ENCODE results near the gene AURKB.
"Not testable (repeated sequence)": the region's sequence is repeated elsewhere in the genome, so short reads cannot be mapped to it uniquely, and the experiment has no call there.

DNA sequence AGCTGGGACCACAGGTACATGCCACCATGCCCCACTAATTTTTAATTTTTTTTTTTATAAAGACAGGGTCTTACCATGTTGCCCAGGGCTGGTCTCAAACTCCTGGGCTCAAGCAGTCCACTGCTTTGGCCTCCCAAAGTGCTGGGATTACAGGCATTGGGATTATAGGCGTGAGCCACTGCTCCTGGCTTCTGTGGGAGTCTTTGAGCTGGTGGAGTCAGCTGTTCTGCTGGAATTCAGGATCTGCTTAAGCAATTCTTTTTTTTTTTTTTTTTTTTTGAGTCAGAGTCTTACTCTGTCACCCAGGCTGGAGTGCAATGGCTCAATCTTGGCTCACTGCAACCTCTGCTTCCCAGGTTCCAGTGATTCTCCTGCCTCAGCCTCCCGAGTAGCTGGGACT is 41.0 kb upstream of the AURKB start:
- not testable (repeated sequence) for TF ChIP-seq EZH2 (IDR thresholded peaks at IDR 0.05; ENCODE audit: low read depth)
- TF ChIP-seq, protein P1, sequence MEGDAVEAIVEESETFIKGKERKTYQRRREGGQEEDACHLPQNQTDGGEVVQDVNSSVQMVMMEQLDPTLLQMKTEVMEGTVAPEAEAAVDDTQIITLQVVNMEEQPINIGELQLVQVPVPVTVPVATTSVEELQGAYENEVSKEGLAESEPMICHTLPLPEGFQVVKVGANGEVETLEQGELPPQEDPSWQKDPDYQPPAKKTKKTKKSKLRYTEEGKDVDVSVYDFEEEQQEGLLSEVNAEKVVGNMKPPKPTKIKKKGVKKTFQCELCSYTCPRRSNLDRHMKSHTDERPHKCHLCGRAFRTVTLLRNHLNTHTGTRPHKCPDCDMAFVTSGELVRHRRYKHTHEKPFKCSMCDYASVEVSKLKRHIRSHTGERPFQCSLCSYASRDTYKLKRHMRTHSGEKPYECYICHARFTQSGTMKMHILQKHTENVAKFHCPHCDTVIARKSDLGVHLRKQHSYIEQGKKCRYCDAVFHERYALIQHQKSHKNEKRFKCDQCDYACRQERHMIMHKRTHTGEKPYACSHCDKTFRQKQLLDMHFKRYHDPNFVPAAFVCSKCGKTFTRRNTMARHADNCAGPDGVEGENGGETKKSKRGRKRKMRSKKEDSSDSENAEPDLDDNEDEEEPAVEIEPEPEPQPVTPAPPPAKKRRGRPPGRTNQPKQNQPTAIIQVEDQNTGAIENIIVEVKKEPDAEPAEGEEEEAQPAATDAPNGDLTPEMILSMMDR (conservative IDR thresholded peaks at IDR 0.05): not testable (repeated sequence)
